Renal cortical epithelial cell (primary cell): Measurements from ENCODE around the gene FAM219A. TPM values are rescaled to one million over a fixed set of nuclear protein-coding genes. Genes with fewer than 3 reads are reported as not detected.
"Not testable (repeated sequence)": the region's sequence is repeated elsewhere in the genome, so short reads cannot be mapped to it uniquely, and the experiment has no call there.

Experiments used
- DNase-seq: peaks from one replicate; pipeline ENCODE4 v3.0.0-alpha.2; 2011; ENCODE audit warnings: low read depth
- total RNA-seq: library from RNA; depleted of rRNA; stranded (reverse); fragments of >200 nt; gene quantifications from 2 replicates; pipeline ENCODE4 v1.2.3, GENCODE V29; 2014

FAM219A gene
- total RNA-seq, 1 donor from 2014 or later: 17.2 TPM

DNA sequence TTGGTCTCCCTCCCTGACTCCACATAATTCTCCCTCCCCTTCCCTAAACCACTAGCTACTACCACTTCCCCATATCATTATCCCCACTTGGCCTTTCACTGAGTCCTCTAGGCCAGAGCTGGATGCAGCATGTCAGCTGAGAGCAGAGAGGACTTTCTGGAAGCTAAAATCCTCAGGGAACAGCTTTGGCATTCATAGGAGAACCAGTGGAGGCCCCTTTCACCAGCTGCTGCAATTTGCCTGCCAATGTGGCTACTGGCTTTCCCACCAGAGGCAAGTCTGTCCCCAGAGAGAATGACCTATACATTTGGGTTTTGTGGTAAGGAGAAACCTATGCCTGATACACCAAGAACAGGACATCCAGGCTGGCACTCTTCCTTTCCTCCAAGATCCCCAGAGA, 14.4 kb downstream of the FAM219A start:
- DNase-seq: no peak

DNA sequence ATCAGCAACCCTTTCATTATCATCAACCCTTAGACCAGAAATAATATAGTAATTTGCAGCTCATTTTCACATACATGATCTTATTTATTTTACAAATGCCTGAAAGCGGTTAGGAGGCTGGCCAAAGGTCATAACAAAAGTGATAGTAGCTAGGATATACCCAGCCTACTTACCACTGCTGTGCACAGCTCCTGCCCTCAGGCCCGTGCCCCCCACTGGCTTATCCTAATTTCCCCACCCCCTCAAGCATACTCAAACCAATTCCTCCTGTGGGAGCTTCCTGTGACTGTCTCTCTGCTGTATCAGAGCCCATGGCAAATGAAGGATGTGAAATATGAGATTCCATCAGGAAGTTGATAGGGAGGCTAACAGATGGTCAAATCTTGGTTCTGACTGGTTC, 14.8 kb downstream of the FAM219A start:
- DNase-seq: no peak

DNA sequence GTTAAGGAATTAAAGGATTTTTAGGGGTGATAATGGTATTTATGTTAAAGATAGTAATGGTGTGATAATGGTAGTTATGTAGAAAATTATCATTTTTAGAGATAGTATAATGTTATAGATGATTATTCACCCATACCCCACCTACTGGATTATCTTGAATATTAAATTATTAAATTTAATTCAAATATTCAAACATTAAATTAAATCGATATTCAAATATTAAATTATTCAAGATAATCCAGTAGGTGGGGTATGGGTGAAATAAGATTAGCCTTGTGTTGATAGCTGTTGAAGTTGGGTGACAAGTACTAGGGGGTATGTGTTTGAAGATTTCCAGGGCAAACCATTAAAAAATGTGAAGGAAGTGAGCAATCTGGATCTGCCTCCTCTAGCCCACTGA, 15.6 kb downstream of the FAM219A start:
- no peak for DNase-seq

DNA sequence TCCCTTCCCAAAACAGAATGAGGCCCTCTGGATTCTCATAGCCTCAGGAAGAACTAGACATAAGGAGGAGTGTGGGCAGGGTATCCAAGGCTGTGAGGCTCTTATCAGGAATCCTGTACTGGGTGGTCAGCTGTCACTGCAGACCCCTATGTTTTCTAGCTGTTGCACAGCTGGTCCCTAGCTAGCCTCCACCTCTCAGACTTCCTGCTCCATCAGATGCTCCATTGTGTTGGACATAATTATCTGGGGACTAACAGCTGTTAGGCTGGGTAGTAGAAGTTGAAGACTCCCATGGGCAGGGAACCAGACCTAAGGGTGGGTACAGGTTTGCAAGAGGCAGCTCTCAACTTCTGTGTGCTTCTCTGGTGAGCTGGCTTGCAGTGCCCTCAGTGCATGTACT, 18.4 kb downstream of the FAM219A start:
- no peak for DNase-seq

DNA sequence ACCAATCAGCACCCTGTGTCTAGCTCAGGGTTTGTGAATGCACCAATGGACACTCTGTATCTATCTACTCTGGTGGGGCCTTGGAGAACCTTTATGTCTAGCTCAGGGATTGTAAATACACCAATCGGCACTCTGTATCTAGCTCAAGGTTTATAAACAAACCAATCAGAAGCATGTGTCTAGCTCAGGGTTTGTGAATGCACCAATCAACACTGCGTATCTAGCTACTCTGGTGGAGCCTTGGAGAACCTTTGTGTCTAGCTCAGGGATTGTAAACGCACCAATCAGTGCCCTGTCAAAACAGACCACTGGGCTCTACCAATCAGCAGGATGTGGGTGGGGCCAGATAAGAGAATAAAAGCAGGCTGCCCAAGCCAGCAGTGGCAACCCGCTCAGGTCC, 19.9 kb downstream of the FAM219A start:
- DNase-seq: not testable (repeated sequence)

DNA sequence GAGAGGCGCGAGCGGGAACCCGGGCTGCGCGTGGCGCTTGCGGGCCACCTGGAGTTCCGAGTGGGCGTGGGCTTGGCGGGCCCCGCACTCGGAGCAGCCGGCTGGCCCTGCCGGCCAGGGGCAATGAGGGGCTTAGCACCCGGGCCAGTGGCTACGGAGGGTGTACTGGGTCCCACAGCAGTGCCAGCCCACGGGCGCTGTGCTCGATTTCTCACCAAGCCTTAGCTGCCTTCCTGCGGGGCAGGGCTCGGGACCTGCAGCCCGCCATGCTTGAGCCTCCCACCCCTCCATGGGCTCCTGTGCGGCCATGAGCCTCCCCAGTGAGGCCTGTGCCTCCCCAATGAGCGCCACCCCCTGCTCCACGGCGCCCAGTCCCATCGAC, 20.5 kb downstream of the FAM219A start:
- DNase-seq: not testable (repeated sequence)

DNA sequence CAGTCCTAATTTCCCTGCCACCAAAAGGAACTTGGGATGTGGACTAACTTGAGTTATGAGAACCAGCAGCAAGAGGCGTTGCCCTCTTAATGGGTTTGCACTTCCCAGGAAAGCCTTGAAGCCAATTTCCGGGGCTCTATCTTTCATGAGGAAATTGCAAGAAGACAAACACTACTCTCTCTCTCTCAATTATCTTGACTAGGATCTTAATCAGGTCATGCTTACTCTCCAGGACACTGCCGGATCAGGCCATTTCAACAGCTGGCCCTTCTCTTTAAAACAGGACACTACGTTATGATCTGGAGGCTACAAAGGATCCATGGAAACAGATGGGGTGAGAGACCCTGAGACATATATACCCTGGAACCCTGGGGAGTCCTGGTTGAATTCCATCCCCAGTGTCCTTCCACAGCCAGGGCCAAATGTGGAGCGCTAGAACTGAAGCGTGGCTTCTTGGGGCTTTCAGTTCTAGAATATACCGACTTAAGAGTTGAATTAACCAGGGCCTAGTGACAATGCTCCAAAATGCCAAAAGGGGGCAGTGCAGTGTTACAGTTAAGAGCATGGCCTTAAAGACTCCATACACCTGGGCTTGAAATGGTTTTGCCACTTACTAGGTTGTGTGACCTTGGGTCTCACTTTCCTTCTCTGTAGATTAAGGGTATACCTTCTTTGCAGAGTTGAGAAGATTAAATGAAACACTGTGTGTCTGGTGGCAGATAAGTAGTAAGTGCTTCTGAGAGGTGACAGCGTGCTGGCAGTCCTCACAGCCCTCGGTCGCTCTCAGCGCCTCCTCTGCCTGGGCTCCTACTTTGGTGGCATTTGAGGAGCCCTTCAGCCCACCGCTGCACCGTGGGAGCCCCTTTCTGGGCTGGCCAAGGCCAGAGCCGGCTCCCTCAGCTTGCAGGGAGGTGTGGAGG, 21.1 kb downstream of the FAM219A start:
- peak; percentile 80 for DNase-seq

DNA sequence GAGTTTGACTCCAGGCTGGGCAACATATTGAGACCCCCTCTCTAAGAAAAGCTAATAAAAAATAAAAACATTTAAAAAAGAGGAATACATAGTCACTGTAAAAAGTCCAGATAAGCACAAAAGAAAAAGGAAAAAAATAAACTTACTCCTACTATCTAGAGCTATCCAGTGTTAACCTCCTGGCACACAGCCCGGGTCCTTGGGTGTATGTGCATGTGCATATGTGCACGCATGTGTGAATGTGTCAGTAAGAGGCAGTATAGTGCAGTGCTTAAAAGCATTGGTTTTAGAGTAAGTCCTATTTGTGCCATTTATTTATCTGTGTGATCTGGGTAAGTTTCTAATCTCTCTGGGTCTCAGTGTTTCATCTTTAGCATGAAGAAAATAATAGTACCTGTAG, 26.7 kb downstream of the FAM219A start:
- no peak for DNase-seq

DNA sequence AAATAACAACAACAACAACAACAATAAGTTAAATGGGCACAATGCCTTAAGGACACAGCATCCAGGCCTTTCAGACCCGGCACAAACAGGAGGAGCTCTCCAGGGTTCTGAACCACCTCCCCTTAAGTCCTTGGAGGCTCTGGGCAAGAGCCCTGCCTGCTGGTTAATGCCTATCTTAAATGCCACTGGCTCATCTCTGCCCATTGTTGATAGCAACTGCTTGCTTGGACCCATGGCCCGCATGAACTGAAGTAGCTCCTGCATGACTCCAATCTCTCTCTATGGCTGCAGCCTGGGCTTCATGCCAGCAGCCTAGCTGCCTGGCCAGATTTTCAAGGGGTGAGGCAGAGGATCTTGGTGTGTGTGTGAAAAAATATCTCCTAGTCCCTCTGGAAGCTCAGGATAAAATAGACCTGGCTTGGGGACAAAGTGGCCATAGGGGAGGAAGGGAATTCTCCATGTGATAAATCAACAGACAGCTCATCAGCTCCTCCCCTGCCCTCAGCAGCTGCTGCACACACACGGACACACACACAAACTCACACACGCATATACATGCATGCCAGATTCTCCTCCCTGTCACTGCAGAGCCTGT, 27.4 kb downstream of the FAM219A start:
- DNase-seq: peak; percentile 65

DNA sequence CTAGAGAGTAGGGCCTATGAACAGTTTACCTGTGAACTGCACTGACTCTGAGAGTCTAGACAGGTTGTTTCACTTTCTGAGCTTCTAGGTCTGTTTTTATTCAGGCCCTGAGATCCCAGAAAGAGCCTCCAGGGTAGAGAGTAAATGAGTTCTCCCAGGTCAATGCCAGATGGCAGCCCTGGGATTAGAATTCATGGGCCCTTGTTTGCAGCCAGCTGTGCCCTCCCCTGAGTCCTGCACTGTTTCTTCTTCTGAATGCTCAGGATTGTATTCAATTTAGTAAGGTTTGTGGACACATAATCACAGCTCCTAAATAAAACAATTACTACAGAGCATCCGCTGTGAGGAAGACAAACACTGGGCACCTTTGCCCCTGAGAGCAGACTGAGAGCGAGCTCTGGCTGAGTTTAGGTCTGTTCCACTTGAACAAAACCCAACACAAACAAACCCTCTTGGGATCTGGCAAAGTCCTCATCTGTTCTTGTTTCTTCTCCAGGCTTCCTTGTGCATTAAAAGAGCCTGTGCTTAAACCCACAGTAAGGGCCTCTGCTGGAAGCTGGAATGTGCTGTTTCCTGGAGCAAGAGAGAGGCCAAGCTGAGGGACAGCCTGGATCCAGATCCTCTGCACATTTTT, 29.9 kb downstream of the FAM219A start:
- no peak for DNase-seq

DNA sequence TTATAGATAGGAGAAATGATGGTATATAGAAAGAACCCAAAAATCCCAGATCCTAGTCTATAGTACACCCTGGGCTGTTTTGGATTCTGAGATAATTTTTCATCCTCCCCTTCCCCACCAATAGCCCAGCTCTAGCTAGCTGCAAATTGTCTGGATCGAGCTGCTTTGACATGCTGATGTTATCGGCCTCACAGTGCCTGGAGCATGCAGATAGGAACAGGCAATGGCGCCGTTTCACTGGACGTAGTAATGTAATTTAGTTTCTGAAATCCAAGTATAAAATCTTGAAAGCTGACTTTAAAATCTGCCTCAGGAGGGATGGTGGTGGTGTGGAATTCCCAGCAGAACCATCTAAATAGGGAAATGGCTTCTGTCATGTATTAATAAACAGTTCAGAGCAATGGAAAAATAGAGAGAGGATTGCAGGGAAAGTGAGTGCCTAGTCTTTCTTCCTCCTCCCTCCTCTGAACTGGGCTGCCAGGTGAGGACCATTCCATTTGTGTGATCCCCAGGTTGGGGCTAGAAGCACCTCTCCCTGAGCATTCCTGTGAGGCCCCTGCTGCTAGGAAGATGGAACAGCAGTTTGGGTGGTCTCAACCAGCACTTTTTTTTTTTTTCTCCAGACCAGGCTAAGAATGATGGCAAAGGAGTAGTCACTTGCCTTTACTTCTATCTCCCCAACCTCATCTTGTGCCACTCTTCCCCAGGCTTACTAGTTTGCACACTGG, 31.9 kb downstream of the FAM219A start:
- DNase-seq: no peak

DNA sequence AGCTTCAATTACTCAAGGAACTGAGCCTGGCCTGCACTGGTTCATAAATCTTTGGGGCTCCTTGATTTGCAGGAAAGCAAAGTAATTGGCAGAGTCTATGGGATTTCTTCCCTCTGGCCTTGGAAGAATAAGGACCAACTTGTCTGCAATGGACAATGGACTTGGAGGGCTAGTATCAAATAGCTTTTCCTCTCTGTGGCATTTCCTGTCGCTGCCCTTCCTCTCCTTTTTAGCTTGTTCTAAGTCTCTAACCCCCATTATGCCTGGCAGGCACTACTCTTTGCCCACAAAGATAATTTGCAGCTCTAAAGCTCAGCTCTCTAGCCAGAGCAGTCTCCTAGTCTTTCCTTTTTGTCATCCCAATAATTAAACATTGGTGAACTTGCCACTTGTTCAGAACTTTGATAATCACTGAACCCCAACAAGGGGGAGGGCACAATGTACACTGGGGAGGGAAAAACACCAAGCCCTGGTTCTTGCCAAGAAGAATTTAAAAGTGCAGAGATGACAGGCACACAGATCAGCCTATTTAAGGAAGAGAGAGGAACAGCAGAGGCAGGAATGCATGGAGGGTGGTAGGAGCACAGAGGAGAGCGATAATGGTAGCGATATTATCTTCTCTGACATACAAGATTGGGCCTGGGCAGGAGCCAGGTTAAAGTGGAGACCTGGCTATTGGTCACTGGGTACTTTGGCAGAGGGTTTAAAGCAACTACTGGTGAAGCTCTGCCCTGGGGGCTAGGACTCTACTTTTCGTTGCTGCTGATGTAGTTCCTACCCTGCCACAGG, 38.5 kb downstream of the FAM219A start:
- no peak for DNase-seq

DNA sequence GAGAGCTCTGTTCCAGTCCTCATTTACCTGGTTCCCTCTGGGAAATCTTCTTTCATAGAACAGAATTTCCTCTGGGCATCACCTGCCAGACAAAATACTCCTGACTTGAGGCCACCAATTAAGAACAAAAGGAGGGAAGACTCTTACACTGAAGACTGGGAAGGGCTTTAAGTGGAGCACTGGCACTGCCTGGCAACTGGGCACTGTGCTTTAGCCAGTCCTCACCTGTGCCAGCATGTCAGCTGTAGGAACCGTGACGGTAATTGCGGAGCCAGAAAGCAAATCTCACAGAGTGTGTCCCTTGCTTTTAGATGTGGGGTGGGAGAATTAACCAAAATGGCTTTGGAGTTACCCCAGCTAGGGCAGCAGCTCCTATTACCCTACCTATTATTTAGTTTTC, 40.6 kb downstream of the FAM219A start:
- DNase-seq: no peak

DNA sequence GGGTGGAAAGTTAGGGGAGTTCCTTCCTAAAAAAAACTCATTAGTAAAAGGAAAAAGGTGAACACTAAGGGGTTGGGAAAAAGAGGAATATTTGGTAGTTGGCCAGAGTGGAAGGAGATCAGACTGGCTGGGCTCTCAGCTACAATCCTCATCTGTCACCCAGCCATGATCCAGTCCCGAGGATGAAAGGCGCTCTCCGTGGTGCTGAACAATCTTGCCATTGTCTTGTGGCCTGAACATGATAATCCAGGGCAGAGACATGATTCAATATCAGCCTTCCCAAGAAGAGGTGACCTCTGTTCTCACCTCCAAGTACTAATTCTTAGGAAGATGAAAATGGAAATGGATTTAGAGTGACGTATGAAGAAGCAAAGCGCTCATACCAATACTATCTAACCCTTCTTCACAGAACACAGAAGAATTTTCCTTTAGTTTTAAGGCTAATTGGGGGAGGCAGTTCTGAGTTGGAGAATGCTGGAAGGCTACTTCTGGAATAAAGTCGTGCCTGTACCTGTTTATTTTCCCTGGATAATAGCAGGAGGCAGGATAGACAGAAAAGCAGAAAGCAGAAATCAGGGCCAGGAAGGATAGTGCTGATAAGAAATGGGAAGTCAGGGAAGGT, 45.0 kb downstream of the FAM219A start:
- peak; percentile 33 for DNase-seq

DNA sequence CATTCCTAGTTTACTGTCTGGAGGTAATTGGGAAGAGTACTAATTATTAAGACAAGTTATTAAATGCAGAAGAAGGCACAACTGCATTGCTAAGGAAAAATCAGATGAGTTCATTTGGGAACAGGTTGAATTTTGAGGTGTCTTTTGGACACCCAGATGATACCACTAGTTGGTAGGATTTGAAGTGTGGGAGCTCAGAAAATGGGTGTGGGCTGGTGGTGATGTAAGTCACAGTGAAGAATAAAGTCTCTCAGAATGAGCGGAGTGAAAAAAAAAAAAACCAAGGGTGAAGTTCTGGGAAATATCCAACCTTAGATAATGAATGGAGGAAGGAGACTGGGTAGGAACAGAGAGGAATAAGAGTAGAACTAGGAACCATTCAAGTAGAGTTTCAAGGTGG, 46.0 kb downstream of the FAM219A start:
- no peak for DNase-seq

DNA sequence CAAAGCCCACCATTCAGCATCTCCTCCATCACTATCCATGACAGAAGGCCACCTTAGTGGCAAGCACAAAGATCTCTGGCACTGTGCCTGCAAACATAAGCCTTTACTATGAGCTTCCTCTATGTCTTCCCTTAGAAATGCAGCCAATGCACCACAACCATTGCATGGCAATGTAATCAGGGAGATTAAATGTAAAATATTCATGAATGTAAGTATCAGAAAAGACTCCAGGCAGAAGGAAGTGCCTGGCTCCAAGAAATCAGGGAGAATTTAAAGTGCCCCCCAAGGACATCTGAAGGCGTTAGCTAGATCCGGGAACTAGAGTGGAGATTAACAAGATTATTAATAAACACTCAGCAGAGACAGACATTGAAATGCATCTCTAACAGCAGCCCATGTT, 49.2 kb downstream of the FAM219A start:
- no peak for DNase-seq

DNA sequence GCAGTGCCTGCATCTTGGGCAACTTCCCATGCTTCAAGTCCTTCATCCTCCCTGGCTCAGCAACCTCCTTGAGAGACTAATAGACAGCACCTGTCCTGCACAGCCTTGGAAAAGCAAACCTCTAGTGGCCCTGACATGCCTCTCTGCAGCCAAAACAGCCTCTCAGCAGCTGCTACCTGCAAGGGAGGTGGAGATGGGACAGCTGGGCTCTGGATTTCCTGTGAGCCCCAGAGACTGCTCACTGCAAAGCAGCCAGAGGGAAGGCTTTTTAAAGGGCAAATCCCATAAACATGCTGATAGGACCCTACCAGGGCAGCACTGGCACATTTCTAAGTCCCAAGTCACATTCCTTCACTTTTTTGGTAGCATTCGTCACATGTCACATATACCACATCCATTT, 50.2 kb downstream of the FAM219A start:
- DNase-seq: no peak

DNA sequence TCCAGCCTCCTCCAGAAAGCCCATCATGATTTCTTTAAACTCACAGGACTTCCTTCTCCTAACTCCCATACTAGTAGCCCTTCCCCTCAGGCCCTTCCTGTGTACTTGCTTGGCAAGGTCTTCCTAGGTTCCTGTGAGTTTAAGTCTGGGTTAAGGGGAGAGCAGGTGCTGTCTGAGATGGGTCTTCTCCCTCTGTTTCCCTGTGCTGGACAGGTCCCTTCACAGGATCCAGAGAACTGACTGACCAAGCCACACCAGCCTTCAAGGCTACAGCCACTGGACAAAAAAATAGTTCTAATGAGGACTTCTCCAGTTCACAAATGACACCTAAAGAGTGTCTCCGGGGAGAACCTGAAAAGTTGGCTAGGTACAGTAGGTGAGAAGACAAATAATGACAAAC, 52.2 kb downstream of the FAM219A start:
- no peak for DNase-seq

DNA sequence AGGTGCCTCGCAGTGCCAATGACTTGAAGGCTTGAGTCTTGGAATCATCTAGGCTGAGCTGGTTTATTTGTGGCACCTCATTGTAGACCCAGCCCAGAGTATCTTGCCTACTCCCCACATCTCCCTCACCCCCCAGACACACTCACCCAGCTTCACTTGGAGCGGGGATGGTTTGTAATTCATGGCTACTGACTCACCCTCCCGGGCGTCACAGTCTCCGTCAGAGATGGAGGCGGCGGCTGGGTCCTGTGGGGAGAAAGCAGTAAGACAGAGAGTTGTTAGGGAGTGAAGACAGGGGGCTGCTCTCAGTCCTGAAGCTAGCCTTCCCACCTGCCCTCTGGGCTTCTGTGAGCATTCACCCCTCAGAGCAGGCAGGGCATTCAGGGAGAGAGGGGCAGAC, 52.7 kb downstream of the FAM219A start:
- DNase-seq: no peak

DNA sequence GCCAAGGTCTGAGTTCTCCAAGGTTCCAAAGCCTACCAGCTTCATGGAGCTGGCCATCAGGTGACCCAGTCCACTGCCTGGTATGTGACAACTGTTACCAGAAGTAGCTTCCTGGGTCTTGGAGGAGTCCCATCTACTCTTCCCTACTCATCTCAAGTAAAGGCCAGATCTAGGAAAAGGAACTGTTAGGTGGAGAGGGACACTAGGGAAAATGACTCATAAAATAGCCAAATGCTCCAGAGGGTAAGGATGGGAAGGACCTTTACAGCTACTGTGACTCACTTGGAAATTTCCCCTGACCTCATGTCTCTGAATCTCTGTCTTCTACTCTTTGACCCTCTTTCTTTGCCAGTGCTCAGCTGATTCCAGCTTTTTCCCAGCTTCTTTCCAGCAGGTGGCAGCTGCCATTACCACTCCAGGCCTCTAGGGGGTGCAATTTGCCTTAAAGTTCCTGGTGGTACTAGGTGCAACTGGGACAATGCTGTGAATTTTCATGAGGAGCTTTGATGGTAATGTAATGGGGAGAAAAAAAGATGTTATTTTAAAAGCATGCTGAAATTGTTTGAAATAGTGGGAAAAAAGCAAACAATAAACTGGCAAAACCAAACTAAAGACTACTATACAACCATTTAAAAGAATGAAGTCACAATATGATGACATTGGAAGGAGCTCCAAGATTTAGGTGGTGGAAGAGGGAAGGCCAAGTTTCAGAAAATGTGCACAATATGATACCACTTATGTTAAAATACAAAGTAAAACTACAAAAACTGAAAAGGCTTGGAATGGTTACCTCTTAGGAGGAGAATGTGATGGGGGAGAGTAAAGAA, 54.6 kb downstream of the FAM219A start:
- peak; percentile 63 for DNase-seq
